ENCODE measurements around the gene TBC1D25.
"Not testable (repeated sequence)": the region's sequence is repeated elsewhere in the genome, so short reads cannot be mapped to it uniquely, and the experiment has no call there.

Gene TBC1D25

GRCh38 chrX:48516987-48517386 is 22.5 kb upstream of the TBC1D25 start:
- DNase-seq, result no peak

DNA sequence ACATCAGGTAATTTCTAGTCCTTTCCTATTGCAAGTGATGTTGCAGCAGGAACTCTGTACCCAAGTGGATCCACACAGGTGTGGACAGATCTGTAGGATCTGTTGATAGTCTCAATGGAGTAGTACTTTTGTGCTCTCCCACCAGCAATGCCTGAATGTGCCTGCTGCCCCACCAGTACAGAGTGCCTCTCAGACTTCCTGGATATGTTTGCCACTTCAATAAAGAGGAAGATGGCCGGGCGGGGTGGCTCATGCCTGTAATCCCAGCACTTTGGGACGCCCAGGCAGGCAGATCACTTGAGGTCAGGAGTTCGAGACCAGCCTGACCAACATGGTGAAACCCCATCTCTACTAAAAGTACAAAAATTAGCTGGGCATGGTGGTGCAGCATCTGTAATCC is 20.0 kb upstream of the TBC1D25 start:
- not testable (repeated sequence) for DNase-seq

- DNase-seq, result no peak
Measured at GRCh38 chrX:48520455-48520854, 19.1 kb upstream of the TBC1D25 start.

GRCh38 chrX:48520976-48521352 is 18.6 kb upstream of the TBC1D25 start:
- no peak for DNase-seq

DNA sequence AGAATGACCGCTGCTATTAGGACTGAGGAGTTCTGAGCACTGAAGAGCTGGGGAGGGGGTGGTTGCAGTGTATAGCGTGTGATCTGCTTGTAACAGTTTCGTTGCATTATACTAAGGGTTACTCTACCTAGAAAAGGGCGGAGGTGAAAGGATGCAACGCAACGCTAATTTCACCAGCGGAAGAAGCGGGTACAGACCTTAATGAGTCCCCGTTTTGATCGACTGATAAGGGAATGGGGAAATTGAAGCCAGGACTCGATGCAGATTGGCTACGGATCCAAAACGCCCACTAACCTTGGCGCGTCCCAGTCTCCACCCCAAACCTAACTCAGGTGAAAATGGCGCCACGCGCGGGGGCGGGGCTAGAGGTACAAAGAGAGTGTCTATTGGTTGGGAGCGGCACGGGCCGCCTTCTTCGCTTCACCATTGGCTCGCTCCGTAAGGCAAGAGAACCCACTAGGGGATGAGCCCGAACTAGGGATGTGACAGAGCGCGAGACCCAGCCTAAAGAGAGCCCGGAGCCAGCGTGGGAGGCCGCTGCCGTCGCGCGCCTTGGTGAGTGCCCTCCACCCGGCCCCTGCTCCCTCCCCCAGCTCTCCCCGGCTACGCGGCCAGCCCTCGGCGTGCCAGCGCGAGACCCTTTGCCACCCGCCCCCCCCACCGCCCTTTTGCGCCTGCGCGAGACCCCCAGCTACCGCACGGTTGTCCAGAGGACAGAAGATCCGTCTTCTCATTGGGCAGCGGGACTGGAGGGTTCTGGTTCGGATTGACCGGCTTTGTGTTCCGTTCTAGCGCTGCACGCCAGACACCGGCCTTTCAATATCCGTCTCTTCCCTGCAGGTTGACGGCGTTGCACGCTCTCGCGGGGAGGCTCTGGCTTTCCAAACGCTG is 17.9 kb upstream of the TBC1D25 start, which contains the start of gene EBP:
TSS of gene EBP (plus strand) at position 456 of the 891 bp plus-strand sequence. CDS start 1,964 bp downstream, outside the sequence.
- DNase-seq, result peak; percentile 63 to 66

DNA sequence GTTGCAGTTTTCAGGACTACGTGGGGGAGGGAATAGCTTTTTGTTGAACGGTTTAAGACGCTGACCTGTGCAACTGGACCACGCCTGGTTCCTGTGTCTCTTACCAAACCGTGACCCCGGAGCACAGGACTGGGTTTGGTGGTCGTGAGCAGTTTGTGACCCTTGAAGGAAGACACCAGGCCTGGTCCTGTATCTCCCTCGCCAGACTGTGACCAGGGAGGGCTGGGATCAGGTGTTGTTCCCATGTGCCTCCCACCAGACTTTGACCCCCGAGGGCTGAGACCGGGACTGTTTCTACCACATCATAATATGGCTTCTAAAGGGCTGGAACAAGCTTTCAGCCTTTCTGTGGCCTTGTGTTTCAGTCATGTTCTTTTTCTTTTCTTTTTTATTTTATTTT is 17.2 kb upstream of the TBC1D25 start:
- no peak for DNase-seq

DNA sequence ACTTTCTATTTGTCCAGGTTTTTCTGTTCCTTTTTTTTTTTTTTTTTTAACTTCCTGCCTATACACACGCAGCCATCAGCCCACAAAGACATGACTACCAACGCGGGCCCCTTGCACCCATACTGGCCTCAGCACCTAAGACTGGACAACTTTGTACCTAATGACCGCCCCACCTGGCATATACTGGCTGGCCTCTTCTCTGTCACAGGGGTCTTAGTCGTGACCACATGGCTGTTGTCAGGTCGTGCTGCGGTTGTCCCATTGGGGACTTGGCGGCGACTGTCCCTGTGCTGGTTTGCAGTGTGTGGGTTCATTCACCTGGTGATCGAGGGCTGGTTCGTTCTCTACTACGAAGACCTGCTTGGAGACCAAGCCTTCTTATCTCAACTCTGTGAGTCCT is 15.8 kb upstream of the TBC1D25 start:
- DNase-seq, result no peak

- not testable (repeated sequence) for DNase-seq
Measured at GRCh38 chrX:48525853-48526252, 13.7 kb upstream of the TBC1D25 start.

DNA sequence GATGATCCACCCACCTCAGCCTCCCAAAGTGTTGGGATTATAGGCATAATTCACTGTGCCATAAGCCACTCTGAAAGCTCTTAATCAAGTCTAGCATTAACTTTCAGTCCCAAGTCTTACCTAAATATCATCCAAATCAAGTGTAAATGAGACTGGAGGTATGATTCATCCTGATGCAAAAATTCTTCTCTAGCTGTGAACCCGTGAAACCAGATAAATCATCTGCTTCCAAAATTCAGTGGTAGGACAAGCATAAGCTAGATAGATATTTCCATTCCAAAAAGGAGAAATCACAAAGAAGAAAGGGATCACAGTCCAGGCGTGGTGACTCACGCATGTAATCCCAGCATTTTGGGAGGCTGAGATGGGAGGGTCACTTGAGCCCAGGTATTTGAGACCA is 8.8 kb upstream of the TBC1D25 start:
- DNase-seq, result no peak

DNA sequence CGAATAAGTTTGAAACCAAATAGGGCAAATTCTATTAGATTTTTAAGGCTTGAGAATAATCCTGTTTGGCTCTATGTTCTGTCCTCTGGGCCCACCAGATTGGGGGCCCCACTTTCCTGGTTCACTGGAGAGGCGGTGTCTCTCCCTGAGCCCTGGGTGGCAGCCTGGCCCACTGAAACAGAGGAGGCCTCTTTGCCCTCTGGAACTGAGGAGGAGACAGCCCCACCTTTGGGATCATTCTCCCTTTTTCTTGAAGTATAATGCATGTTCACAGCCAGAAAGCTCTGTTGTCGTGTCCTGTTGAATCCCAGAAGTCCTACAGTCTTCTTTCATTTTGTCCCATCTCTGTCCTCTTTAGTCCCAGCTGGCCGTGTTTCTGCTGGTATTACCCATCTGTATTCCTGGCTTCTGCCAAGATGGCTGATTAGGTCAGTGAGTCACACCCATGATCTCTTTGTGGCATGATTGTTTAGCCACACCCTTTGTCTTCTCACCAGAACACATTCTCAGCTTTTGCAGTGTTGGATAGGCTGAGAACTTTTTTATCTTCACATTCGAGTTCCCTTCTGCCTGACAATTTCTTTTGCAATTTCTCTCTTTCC is 8.1 kb upstream of the TBC1D25 start:
- DNase-seq, result no peak

- DNase-seq, result no peak
Measured at GRCh38 chrX:48532161-48532560, 7.4 kb upstream of the TBC1D25 start.

DNA sequence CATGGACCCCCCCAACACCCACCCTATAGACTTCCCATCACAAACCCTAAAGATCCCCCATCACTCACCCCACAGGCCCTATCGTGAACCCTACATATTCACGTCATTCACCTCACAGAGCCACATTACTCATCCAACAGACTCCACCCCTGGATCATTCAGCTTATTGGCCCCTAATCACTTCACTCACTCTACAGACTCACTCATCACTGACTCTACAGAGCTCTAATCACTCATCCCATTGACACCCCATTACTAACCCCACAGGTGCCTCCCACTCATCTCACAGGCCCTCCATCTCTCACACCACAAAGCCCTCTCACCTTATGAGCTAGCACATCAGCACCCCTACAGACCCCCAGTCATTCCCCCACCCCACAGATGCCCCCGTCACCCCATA is 6.3 kb upstream of the TBC1D25 start:
- no peak for DNase-seq

DNA sequence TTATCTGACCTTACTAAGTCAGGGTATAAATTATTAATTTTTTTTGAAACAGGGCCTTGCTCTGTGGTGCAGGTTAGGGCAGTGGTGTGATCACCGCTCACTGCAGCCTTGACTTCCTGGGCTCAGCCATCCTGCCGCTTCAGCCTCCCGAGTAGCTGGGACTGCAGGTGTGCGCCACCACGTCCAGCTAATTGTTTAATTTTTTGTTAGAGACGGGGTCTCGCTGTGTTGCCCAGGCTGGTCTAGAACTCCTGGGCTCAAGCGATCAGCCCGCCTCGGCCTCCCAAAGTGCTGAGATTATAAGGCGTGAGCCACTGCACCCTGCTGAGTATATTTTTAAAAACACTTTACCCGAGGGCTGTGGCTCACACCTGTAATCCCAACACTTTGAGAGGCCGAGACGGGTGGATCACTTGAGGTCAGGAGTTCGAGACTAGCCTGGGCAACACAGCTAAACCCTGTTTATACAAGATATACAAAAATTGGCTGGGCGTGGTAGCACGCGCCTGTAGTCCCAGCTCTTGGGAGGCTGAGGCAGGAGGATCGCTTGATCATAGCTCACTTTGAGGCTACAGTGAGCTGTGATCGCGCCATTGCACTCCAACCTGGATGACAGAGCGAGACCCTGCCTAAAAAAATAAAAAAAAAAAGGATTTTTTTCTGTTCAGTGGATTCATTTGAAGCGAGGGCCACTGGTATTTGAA is 721 bp upstream of the TBC1D25 start:
- DNase-seq, result no peak

- no peak for DNase-seq
Measured at GRCh38 chrX:48540028-48540375, 488 bp downstream of the TBC1D25 start.

- no peak for DNase-seq
Measured at GRCh38 chrX:48540480-48540879, 966 bp downstream of the TBC1D25 start.

DNA sequence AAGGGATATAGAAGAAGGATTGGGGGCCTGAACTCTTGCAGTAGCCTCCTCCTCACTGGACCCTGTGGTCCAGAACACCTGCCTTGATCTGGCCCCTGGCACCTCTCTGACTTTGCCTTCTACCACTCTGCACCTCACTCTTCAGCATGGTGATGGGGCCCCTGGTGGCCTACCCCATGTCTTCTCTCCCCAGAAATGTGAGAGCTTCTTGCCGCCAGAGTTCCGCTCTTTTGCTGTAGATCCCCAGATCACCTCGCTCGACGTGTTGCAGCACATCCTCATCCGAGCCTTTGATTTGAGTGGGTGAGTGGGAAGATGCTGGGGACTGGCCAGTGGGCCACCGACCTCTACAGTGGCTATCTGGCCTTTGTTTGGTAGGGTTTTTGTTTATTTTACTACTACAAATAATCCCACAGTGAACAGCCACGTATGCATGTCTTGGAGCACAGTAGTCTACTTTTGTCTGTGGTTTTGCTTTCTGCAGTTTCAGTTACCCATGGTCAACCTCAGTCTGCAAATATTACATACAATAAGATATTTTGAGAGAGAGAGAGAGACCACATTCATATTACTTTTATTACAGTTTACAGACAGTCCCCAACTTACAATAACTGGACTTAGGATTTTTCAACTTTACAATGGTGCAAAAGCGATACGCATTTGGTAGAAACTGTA is 1.8 kb downstream of the TBC1D25 start:
- DNase-seq, result no peak

DNA sequence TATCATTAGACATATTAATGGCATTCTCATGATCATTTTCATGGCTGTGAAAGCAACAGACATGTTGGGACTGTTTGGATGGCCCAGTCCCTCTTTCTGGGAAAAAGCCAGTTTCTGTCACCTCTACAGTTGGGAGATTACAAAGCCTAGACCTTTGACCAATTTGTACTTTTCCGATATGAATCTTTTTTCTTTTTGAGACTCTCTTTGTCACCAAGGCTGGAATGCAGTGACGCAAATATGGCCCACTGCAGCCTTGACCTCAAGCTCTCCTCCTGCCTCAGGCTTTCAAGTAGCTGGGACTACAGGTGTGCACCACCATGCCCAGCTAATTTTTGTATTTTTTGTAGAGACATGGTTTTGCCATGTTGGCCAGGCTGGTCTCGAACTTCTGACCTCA is 9.4 kb downstream of the TBC1D25 start:
- DNase-seq, result no peak

DNA sequence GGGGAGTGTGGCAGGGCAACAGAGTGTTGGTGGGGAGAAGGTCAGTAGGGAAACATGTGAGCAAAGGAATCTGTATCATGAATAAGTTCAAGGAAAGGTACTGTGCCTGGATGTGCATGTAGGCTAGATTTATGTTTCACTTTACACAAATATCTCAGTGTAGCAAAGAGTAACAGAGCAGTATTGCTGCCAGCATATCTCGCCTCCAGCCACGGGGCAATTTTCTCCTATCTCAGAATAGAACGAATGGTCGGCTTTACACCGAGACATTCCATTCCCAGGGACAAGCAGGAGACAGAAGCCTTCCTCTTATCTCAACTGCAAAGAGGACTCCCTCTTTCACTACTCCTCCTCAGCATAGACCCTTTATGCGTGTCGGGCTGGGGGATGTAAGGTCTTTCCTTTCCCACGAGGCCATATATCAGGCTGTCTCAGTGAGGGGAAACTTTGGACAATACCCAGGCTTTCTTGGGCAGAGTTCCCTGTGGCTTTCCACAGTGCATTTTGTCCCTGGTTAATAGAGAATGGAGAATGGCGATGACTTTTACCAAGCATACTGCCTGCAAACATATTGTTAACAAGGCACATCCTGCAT is 16.3 kb downstream of the TBC1D25 start:
- DNase-seq, result not testable (repeated sequence)

DNA sequence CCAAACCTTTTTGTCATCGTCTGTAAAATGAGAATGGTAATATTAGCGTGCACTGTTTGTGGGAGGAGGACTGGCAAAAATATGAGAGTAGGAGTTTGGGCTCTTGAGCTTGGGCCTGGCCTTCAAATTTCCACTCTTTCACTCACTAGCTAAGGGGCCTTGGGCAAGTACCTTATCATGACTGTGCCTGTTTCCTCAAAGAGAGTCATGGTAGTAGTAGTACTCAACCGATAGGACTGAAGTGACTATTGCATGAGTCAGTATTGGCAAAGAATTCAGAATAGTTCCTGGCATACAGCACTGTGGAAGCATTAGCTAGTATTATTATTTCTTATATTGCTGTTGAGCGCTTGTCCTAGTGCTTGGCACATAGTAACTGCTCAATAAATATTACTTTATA is 18.8 kb downstream of the TBC1D25 start:
- DNase-seq, result no peak

GRCh38 chrX:48559636-48560035 is 20.1 kb downstream of the TBC1D25 start:
- no peak for DNase-seq

GRCh38 chrX:48560056-48560455 is 20.5 kb downstream of the TBC1D25 start:
- no peak for DNase-seq

DNA sequence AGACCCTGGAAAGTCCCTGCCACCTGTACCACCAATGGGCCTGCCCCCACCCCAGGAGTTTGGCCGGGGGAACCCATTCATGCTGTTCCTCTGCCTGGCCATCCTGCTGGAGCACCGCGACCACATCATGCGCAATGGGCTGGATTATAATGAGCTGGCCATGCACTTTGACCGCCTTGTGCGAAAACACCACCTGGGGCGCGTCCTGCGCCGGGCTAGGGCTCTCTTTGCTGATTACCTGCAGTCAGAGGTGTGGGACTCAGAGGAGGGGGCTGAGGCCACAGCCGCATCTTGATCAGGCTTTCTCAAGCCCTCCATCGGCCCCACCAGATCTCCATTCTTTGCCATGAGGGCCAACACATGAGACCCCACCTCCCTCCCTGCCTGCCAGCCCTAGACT is 21.2 kb downstream of the TBC1D25 start:
- DNase-seq, result no peak

DNA sequence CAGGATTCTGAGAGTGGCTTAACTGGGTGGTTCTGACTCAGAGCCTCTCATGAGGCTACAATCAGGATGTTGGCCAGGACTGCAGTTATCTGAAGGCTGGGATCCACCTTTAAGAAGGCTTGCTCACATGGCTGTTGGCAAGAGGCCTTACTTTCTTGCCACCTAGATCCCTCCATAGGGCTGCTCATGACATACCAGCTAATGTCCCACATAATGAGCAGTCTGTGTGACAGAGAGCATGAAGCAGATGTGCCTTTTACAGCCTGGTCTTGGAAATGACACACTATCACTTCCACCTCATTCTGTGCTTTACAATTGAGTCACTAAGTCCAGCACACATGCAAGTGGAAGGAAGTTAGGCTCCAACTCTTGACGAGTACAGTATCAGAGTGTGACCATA is 30.4 kb downstream of the TBC1D25 start:
- no peak for DNase-seq
